HS-5 (cell line): ENCODE measurements around the gene OR5T3.
"Not testable (repeated sequence)": the region's sequence is repeated elsewhere in the genome, so short reads cannot be mapped to it uniquely, and the experiment has no call there.

ENCODE experiments used
- DNase-seq: peaks from one replicate; pipeline ENCODE4 v3.0.0-alpha.2; 2012; ENCODE audit warnings: low read depth

OR5T3 gene

DNA sequence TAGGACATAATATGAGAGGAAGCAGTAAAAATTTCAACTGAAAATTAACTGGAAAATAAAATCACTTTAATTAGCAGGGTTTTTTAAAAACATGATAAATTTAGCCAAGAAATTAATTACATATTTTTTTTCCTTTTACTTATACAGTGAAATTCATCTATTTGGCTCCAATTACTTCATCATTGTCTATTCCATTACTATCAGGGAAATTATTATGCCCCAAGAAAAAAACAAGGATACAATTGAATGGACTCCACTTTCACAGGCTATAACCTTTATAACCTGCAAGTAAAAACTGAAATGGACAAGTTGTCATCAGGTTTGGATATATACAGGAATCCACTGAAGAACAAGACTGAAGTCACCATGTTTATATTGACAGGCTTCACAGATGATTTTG is at the start of gene OR5T3:
Gene OR5T3, plus strand, starts transcription at position 301 of the 400 bp plus-strand sequence. Its CDS starts 0 bp downstream, at position 301.
- no peak for DNase-seq

DNA sequence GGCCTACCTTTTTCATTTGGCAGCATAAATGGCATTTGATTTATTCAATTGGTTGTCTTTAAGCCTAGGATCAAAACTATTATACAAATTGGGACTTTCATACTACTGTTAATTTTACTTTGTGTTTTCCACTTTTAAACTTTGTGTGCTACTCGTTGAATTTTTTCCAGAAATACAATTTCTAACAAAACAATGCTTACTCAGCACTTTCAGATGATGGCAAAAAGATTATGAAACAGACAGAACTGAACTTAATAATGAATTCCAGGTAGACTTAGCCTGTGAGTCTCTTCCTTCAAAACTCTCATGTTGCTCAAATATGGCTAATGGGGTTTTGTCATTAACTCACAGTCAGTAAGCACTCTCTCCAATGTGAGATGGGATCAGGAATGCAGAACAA is 44.3 kb upstream of the OR5T3 start:
- DNase-seq: no peak

DNA sequence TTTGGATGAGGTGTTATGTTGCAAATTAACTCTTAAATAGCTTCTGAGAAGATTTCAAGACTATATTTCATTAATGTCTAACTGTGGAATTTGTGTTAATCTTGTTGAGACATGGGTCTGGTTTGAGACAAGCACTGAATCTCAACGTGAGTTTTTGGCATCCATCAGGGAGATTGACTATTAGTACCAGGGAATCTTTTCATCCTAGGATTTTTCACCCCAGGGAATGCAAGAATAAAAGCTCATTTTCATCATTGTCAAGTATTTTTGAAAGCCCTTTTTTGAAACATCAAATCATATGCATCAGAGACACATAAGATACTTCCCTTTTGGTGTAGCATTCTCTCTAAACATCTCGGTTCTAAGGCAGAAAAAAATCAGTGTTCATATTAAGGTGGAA is 37.5 kb upstream of the OR5T3 start:
- no peak for DNase-seq

DNA sequence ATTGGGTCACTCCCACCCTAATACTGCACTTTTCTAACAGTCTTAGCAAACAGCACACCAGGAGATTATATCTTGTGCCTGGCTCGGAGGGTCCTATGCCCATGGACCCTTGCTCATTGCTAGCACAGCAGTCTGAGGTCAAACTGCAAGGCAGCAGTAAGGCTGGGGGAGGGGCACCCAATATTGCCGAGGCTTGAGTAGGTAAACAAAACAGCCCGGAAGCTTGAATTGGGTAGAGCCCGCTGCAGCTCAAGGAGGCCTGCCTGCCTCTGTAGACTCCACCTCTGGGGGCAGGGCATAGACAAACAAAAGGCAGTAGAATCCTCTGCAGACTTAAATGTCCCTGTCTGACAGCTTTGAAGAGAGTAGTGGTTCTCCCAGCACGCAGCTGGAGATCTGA is 32.3 kb upstream of the OR5T3 start:
- DNase-seq: not testable (repeated sequence)

DNA sequence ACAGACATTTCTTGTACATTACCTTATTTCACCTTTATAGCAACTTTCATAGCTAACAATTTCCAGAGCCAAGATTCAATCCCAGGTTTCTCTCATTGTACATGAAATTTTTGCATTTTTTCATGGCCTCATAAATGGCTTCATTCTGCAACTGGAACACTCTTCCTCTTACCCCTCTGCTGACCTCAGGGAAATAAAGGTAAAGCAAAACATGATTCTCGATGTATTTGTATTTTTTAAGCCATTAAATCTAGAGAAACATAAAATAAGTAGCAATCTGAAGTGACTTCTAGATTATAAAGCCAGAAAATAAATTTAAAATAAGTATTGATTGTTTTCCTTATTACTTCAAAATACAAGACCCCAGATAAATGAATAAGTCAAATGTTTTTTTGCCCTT is 17.9 kb upstream of the OR5T3 start, which contains the start of gene OR5T2:
Gene OR5T2, minus strand, starts transcription at position 101 of the 400 bp plus-strand sequence. CDS start 1,193 bp downstream, outside the sequence.
- no peak for DNase-seq

DNA sequence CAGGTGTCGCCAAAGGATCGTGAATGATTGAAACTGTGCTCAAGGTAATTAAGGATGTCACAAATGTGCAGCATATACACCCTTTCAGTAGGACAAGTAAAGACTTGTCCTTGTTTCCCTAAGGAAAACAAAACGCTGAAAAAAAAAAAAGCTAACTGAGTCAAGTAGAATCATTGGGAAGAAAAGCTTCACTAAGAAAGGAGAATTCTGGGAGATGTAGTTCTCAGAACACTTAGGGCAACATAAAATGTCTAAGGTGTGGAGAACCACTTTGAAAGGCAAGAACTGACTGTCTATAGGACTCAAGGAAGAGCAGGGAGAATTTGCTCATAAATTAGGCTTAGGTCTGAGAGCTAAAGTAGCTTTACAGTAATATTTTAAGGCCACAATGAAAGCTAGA is 19.0 kb downstream of the OR5T3 start:
- no peak for DNase-seq

DNA sequence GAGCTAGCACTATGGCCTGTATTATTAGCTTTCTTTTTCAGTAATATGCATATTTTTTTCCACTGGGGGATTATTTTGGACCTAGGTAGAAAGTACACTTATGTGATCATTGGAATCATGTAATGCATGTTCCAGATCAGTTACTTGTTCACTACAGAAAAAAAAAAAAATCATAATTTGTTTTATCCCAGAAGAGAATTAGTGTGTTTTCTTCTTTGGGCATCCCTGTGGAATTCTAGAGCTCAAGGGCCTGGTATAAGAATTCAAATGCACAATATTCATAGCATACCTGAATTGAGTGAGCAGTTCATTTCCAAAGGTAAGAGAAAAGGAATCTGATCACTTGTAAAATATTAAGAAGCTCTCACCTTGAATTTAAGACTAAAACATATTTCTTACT is 21.8 kb downstream of the OR5T3 start, which contains the start of gene OR5T1:
Gene OR5T1, plus strand, starts transcription at position 301 of the 400 bp plus-strand sequence. CDS start 1,485 bp downstream, outside the sequence.
- no peak for DNase-seq

DNA sequence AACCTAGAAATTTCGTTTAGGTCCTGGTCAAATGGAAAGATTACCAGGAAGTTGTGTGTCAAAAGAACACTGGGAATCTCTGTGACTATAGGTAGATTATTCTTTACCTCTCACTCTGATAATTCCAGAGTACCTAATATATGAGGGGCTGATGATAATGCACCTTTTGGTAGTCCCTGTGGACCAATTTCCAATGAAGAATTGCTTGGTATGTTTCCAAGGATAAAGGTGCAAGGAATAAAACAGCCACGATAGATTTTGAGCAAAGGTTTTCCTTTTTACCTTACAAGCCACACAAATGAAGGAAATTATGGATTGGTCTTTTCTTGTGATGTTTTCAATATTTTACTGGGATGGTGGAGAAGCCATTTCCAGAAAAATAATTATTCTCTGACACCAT is 40.1 kb downstream of the OR5T3 start, which contains the start of gene OR8H1:
Gene OR8H1, minus strand, starts transcription at position 101 of the 400 bp plus-strand sequence. CDS start 1,192 bp downstream, outside the sequence.
- DNase-seq: no peak

DNA sequence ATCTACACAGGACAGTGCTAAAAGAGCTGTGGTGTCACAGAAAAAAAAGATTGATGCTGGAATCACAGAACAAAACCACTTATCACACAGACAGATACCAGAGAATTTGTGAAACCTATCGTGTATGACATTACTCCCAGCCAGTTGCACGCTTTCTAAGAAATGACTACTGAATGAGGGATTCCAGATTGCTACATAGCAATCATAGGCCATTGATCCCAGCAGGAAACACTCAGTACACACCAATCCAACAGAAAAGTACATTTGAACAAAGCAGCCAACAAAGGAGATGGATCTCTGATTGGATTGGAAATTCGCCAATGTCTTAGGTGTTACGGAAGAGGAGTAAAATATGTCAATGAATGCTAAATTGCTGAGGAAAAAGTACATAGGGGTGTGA is 44.8 kb downstream of the OR5T3 start:
- DNase-seq: no peak
